T-cell (primary cell): ENCODE data around the gene EDIL3. TPM values are rescaled to one million over a fixed set of nuclear protein-coding genes. Genes with fewer than 3 reads are reported as not detected.

ENCODE experiments used
- ATAC-seq, 4 experiments: fragments of 200-7000 bp in 3 of 4; fragments of 150-1000 bp in 1 of 4; cut with Tn5 transposase; replicated peaks in 1 of 4; 1 replicate in 3 of 4; 2 replicates in 1 of 4; pipeline ENCODE4 v1.10.0; 2021; ENCODE audit warnings: moderate library complexity in 3 of 4, mild to moderate bottlenecking in 2 of 4, moderate number of reproducible peaks in 1 of 4
- CTCF ChIA-PET, 2 donors: fragments of 300-600 bp; sonication (Branson Sonifier 250); formaldehyde crosslinking; loops; one replicate each; lab custom pipeline; 2022; ENCODE audit warnings: antibody characterized with exemption in 2 of 2; lab: Charles Lee
- POLR2A ChIA-PET, 2 donors: fragments of 300-600 bp; sonication (Branson Sonifier 250); formaldehyde crosslinking; loops; one replicate each; lab custom pipeline; 2022; ENCODE audit warnings: antibody characterized with exemption in 2 of 2; lab: Charles Lee
- DNase-seq, 35 experiments: peaks; one replicate each; pipeline versions ENCODE4 v3.0.0 to v3.0.0-alpha.2; 2013 to 2023
- H3K27ac ChIP-seq: one replicate; pipeline ENCODE4 v1.5.1; 2013; ENCODE audit warnings: low read length
- H3K27me3 ChIP-seq, 2 experiments: replicated peaks in 1 of 2; 1 replicate in 1 of 2; 2 replicates in 1 of 2; pipeline versions ENCODE4 v1.6.1 to v1.7.0; 2013; ENCODE audit warnings: low read length in 1 of 2, mixed read lengths in 1 of 2; ENCODE audit not compliant: control insufficient read depth in 2 of 2, insufficient read depth in 2 of 2; ENCODE audit errors: extremely low read depth in 1 of 2
- H3K36me3 ChIP-seq, 2 donors: 1 replicate in 1 of 2; 2 replicates in 1 of 2; pipeline versions ENCODE4 v1.6.1 to v1.7.0; 2013; ENCODE audit warnings: low read length in 1 of 2; ENCODE audit not compliant: control insufficient read depth in 2 of 2, insufficient read depth in 1 of 2; ENCODE audit errors: extremely low read depth in 1 of 2
- H3K4me1 ChIP-seq, 2 experiments: 1 replicate in 1 of 2; 2 replicates in 1 of 2; pipeline versions ENCODE4 v1.6.1 to v1.7.0; 2013; ENCODE audit warnings: low read length in 2 of 2, mixed read lengths in 1 of 2; ENCODE audit not compliant: insufficient read depth in 2 of 2, control insufficient read depth in 1 of 2; ENCODE audit errors: extremely low read depth in 1 of 2
- H3K4me3 ChIP-seq, 2 donors: 1 replicate in 1 of 2; 2 replicates in 1 of 2; pipeline versions ENCODE4 v1.5.1 to v1.7.0; 2013; ENCODE audit warnings: mild to moderate bottlenecking in 2 of 2, low read length in 1 of 2, moderate library complexity in 1 of 2; ENCODE audit not compliant: control insufficient read depth in 1 of 2; ENCODE audit errors: extremely low read depth in 1 of 2
- H3K9me3 ChIP-seq: 2 replicates; pipeline ENCODE4 v1.7.0; 2013
- H3K27ac Mint-ChIP-seq, 2 donors: one replicate each; pipeline ENCODE4 v1.8.0; 2020 to 2021; ENCODE audit warnings: mild to moderate bottlenecking in 2 of 2, mixed read lengths in 2 of 2
- H3K27me3 Mint-ChIP-seq, 2 donors: one replicate each; pipeline ENCODE4 v1.8.0; 2021 to 2022; ENCODE audit warnings: mixed read lengths in 2 of 2
- H3K36me3 Mint-ChIP-seq: one replicate; pipeline ENCODE4 v1.8.0; 2021; ENCODE audit warnings: mixed read lengths
- H3K4me1 Mint-ChIP-seq, 3 donors: one replicate each; pipeline ENCODE4 v1.8.0; 2020 to 2022; ENCODE audit warnings: mixed read lengths in 3 of 3, mild to moderate bottlenecking in 1 of 3
- H3K4me3 Mint-ChIP-seq, 3 donors: one replicate each; pipeline ENCODE4 v1.8.0; 2020 to 2022; ENCODE audit warnings: mild to moderate bottlenecking in 3 of 3, mixed read lengths in 3 of 3, moderate library complexity in 3 of 3
- H3K9me3 Mint-ChIP-seq, 3 donors: one replicate each; pipeline ENCODE4 v1.8.0; 2020 to 2022; ENCODE audit warnings: mixed read lengths in 3 of 3
- WGBS: methylation state at CpG from one replicate; pipeline ENCODE4 v1.1.5; 2013; ENCODE audit warnings: missing lambda C conversion rate; ENCODE audit not compliant: insufficient coverage; 5-methylcytosine and 5-hydroxymethylcytosine counted together
- total RNA-seq, 35 experiments: library from RNA in 6 of 35; stranded (reverse) in 6 of 35; fragments of 120-200 nt in 1 of 35; gene quantifications; one replicate each; pipeline versions ENCODE4 v1.2.1 to v1.2.4 and lab custom pipeline; 2013 to 2026

EDIL3 gene
- total RNA-seq, 5 donors from 2014 or later (not counting 1 experiment from before 2014, with no cell fraction given), result 0.07 to 0.18 (median 0.16) TPM; not detected in 2

GRCh38 chr5:84411832-84412605 lies 27.3 kb upstream of the EDIL3 start:
- Histone ChIP-seq H3K27me3 (no peaks in the 10 kb centered on the region), H3K27ac (no peak overlapping the region), H3K4me3 (no peak overlapping the region), H3K36me3 (no peaks in the 10 kb centered on the region), H3K4me1 (no peaks in the 10 kb centered on the region), H3K9me3 (no peaks in the 10 kb centered on the region)
- Mint-ChIP-seq H3K27me3 (no peaks in the 10 kb centered on the region), H3K36me3 (no peaks in the 10 kb centered on the region), H3K9me3 (peaks cover 2 to 18% (median 4%) of the 10 kb centered on the region in 3 donors), H3K4me3 (no peak overlapping the region), H3K4me1 (no peaks in the 10 kb centered on the region), H3K27ac (no peak overlapping the region)
- DNase-seq, result no peak
- WGBS, result 100% methylated on average over 1 of the region's 5 CpGs
- ChIA-PET POLR2A (interaction anchor here in 1 of 2 donors (0.6 kb wide), 1 partner anchor 9 kb away, joined by 3 read pairs; no protein-coding TSS in a partner anchor), CTCF (no interaction called here)
- no peak for ATAC-seq

GRCh38 chr5:84406111-84406510 lies 21.4 kb upstream of the EDIL3 start:
- H3K36me3 ChIP-seq, result no peaks in the 10 kb centered on the region
- H3K36me3 Mint-ChIP-seq, result no peaks in the 10 kb centered on the region
- no peaks in the 10 kb centered on the region for H3K4me1 ChIP-seq
- no peak overlapping the region for H3K27ac Mint-ChIP-seq
- no peaks in the 10 kb centered on the region for H3K4me1 Mint-ChIP-seq
- H3K27ac ChIP-seq, result no peak overlapping the region
- DNase-seq (no peak), ATAC-seq (no peak)
- WGBS, result no CpG with 5 or more reads among the region's 1 CpG
- H3K9me3 ChIP-seq, result no peaks in the 10 kb centered on the region
- H3K4me3 Mint-ChIP-seq, result no peak overlapping the region
- H3K9me3 Mint-ChIP-seq, result peaks cover 0 to under 1% (median 0%) of the 10 kb centered on the region in 3 donors
- no peaks in the 10 kb centered on the region for H3K27me3 ChIP-seq
- CTCF ChIA-PET, result no interaction called here
- POLR2A ChIA-PET, result no interaction called here
- H3K27me3 Mint-ChIP-seq, result no peaks in the 10 kb centered on the region
- H3K4me3 ChIP-seq, result no peak overlapping the region

- no peaks in the 10 kb centered on the region for H3K36me3 Mint-ChIP-seq
- peaks cover 0 to 2% of the 10 kb centered on the region in 2 experiments for H3K27me3 ChIP-seq
Observed at GRCh38 chr5:84403773-84404172, 19.1 kb upstream of the EDIL3 start.

GRCh38 chr5:84397385-84397784 lies 12.7 kb upstream of the EDIL3 start:
- no peak overlapping the region for H3K4me3 ChIP-seq
- ATAC-seq (no peak), DNase-seq (no peak)
- no peaks in the 10 kb centered on the region for H3K36me3 ChIP-seq
- H3K4me1 ChIP-seq, result no peaks in the 10 kb centered on the region
- Mint-ChIP-seq H3K4me1 (no peaks in the 10 kb centered on the region), H3K27ac (no peak overlapping the region), H3K9me3 (peaks cover 0 to 4% (median 2%) of the 10 kb centered on the region in 3 donors), H3K4me3 (no peak overlapping the region), H3K27me3 (no peaks in the 10 kb centered on the region), H3K36me3 (no peaks in the 10 kb centered on the region)
- POLR2A ChIA-PET, result no interaction called here
- no peaks in the 10 kb centered on the region for H3K9me3 ChIP-seq
- H3K27ac ChIP-seq, result no peak overlapping the region
- no CpG with 5 or more reads among the region's 1 CpG for WGBS
- peaks cover 0 to 2% of the 10 kb centered on the region in 2 experiments for H3K27me3 ChIP-seq
- CTCF ChIA-PET, result interaction anchor here in 1 of 2 donors (0.6 kb wide), 1 partner anchor 966 kb away, joined by 3 read pairs; no protein-coding TSS in a partner anchor

More at GRCh38 chr5:84403773-84404172, 19.1 kb upstream of the EDIL3 start:
- no peak overlapping the region for H3K27ac ChIP-seq
- Mint-ChIP-seq H3K27me3 (no peaks in the 10 kb centered on the region), H3K4me3 (no peak overlapping the region), H3K27ac (no peak overlapping the region), H3K4me1 (no peaks in the 10 kb centered on the region), H3K9me3 (peaks cover 0 to 4% (median 2%) of the 10 kb centered on the region in 3 donors)
- H3K4me3 ChIP-seq, result no peak overlapping the region
- CTCF ChIA-PET, result no interaction called here
- ATAC-seq (no peak), DNase-seq (no peak)
- no peaks in the 10 kb centered on the region for H3K36me3 ChIP-seq
- no peaks in the 10 kb centered on the region for H3K4me1 ChIP-seq
- H3K9me3 ChIP-seq, result no peaks in the 10 kb centered on the region
- POLR2A ChIA-PET, result no interaction called here

GRCh38 chr5:84393969-84394368 lies 9.3 kb upstream of the EDIL3 start:
- H3K27ac ChIP-seq, result no peak overlapping the region
- Mint-ChIP-seq H3K27me3 (no peaks in the 10 kb centered on the region), H3K4me1 (no peaks in the 10 kb centered on the region), H3K4me3 (no peak overlapping the region), H3K27ac (no peak overlapping the region), H3K9me3 (peaks cover 0 to 4% (median 0%) of the 10 kb centered on the region in 3 donors), H3K36me3 (no peaks in the 10 kb centered on the region)
- no peaks in the 10 kb centered on the region for H3K27me3 ChIP-seq
- no peaks in the 10 kb centered on the region for H3K36me3 ChIP-seq
- CTCF ChIA-PET, result no interaction called here
- POLR2A ChIA-PET, result no interaction called here
- DNase-seq (no peak), ATAC-seq (no peak)
- no peaks in the 10 kb centered on the region for H3K9me3 ChIP-seq
- H3K4me1 ChIP-seq, result no peaks in the 10 kb centered on the region
- no peak overlapping the region for H3K4me3 ChIP-seq
- WGBS, result 90% methylated on average over 2 of the region's 6 CpGs

GRCh38 chr5:84392836-84393235 lies 8.2 kb upstream of the EDIL3 start:
- no peaks in the 10 kb centered on the region for H3K36me3 ChIP-seq
- Mint-ChIP-seq H3K27me3 (no peaks in the 10 kb centered on the region), H3K4me3 (no peak overlapping the region), H3K4me1 (no peaks in the 10 kb centered on the region), H3K27ac (no peak overlapping the region), H3K9me3 (peaks cover 0 to 4% (median 0%) of the 10 kb centered on the region in 3 donors), H3K36me3 (no peaks in the 10 kb centered on the region)
- ChIA-PET POLR2A (no interaction called here), CTCF (no interaction called here)
- no peak for ATAC-seq
- no peaks in the 10 kb centered on the region for H3K9me3 ChIP-seq
- WGBS, result no CpG with 5 or more reads among the region's 2 CpGs
- no peak for DNase-seq
- no peak overlapping the region for H3K27ac ChIP-seq
- H3K4me3 ChIP-seq, result no peak overlapping the region
- H3K4me1 ChIP-seq, result no peaks in the 10 kb centered on the region
- no peaks in the 10 kb centered on the region for H3K27me3 ChIP-seq
